ENCODE data around the gene MOSPD3. TPM values are rescaled to one million over a fixed set of nuclear protein-coding genes. Genes with fewer than 3 reads are reported as not detected.
A peak's percentile ranks its signal among the peaks of the same experiment; 100 is the strongest.

MOSPD3 gene
- total and polyA plus RNA-seq, 2 of the 13 experiments (the other 11 are each of a cell fraction or from before 2014, with no cell fraction given): 7.6 to 8.8 TPM

GRCh38 chr7:100575206-100575631 is 37.1 kb upstream of the MOSPD3 start (continued):
- no peak for TF ChIP-seq ZSCAN5A (CRISPR knock-in tag; IDR thresholded peaks at IDR 0.05; ENCODE audit: borderline replicate concordance)
- TF ChIP-seq TOPORS (CRISPR knock-in tag; IDR thresholded peaks at IDR 0.05): no peak
- TF ChIP-seq HNF4A (CRISPR knock-in tag; IDR thresholded peaks at IDR 0.05): no peak
- TF ChIP-seq ZZZ3 (CRISPR knock-in tag; IDR thresholded peaks at IDR 0.05; ENCODE audit: borderline replicate concordance): no peak
- no peak for TF ChIP-seq SETDB1 (CRISPR knock-in tag; IDR thresholded peaks at IDR 0.05; ENCODE audit: borderline replicate concordance)
- TF ChIP-seq NFE2 (CRISPR knock-in tag; IDR thresholded peaks at IDR 0.05): no peak
- no peak for TF ChIP-seq TOE1 (CRISPR knock-in tag; IDR thresholded peaks at IDR 0.05)
- no peak for TF ChIP-seq ZNF891 (CRISPR knock-in tag; IDR thresholded peaks at IDR 0.05)
- no peak for TF ChIP-seq MLX (CRISPR knock-in tag; IDR thresholded peaks at IDR 0.05)
- no peak for TF ChIP-seq ZNF512B (CRISPR knock-in tag; IDR thresholded peaks at IDR 0.05; ENCODE audit: borderline replicate concordance)
- TF ChIP-seq RXRA (CRISPR knock-in tag; IDR thresholded peaks at IDR 0.05): no peak
- TF ChIP-seq SOX13 (IDR thresholded peaks at IDR 0.05): no peak
- TF ChIP-seq SOX13 (CRISPR knock-in tag; conservative IDR thresholded peaks at IDR 0.05 in 1 of 2, IDR thresholded peaks at IDR 0.05 in 1 of 2): 0 out of 4 replicates have a peak, but pooled peaks of 1 of the 2 experiments have one; percentile 49
- TF ChIP-seq BHLHE40 (IDR thresholded peaks at IDR 0.05; ENCODE audit: low read length): peak; percentile 77
- no peak for TF ChIP-seq FOXJ3 (CRISPR knock-in tag; IDR thresholded peaks at IDR 0.05; ENCODE audit: borderline replicate concordance)
- no peak for TF ChIP-seq RORA (CRISPR knock-in tag; IDR thresholded peaks at IDR 0.05)
- TF ChIP-seq ZBTB37 (CRISPR knock-in tag; IDR thresholded peaks at IDR 0.05): no peak
- TF ChIP-seq FOXP1 (IDR thresholded peaks at IDR 0.05): no peak
- no peak for TF ChIP-seq FOXP1 (CRISPR knock-in tag; IDR thresholded peaks at IDR 0.05)
- TF ChIP-seq TBL1XR1 (IDR thresholded peaks at IDR 0.05; ENCODE audit: borderline replicate concordance, low read length, partially characterized antibody): no peak
- TF ChIP-seq SNAPC4 (CRISPR knock-in tag; IDR thresholded peaks at IDR 0.05): no peak
